Esophagus muscularis mucosa (tissue), 4 donors: ENCODE measurements around the gene POLR2C. TPM values are rescaled to one million over a fixed set of nuclear protein-coding genes. Genes with fewer than 3 reads are reported as not detected.

Source experiments
- DNase-seq: peaks from one replicate; pipeline ENCODE4 v3.0.0-alpha.2; 2017; ENCODE audit errors: extremely low spot score
- H3K27ac ChIP-seq, 4 donors: fragments of 200-600 bp; sonication (generic); replicated peaks in 1 of 4; 1 replicate in 3 of 4; 2 replicates in 1 of 4; pipeline ENCODE4 v1.5.1; 2016 to 2019; ENCODE audit warnings: mild to moderate bottlenecking in 1 of 4
- H3K27me3 ChIP-seq, 4 donors: fragments of 200-600 bp; sonication (generic); one replicate each; pipeline versions ENCODE4 v1.5.1 to v1.6.0; 2016 to 2019
- H3K36me3 ChIP-seq, 4 donors: fragments of 200-600 bp; sonication (generic); one replicate each; pipeline ENCODE4 v1.5.1; 2016 to 2019
- H3K4me1 ChIP-seq, 4 donors: fragments of 200-600 bp; sonication (generic); one replicate each; pipeline ENCODE4 v1.5.1; 2016 to 2019
- H3K4me3 ChIP-seq, 4 donors: fragments of 200-600 bp; sonication (generic); 1 replicate in 2 of 4; 2 replicates in 2 of 4; pipeline ENCODE4 v1.5.1; 2016 to 2019; ENCODE audit warnings: mild to moderate bottlenecking in 4 of 4, moderate library complexity in 1 of 4
- H3K9me3 ChIP-seq, 4 donors: fragments of 200-600 bp; sonication (generic); 1 replicate in 3 of 4; 2 replicates in 1 of 4; pipeline ENCODE4 v1.5.1; 2016 to 2019
- CTCF ChIP-seq, 3 experiments: fragments of 200-600 bp in 2 of 3; fragments of 450-650 bp in 1 of 3; sonication (generic) in 2 of 3; IDR thresholded peaks; one replicate each; pipeline ENCODE4 v1.5.1; 2017 to 2019; ENCODE audit warnings: antibody characterized with exemption in 3 of 3, mild to moderate bottlenecking in 2 of 3, moderate library complexity in 1 of 3
- EP300 ChIP-seq: sonication (generic); formaldehyde crosslinking; IDR thresholded peaks from one replicate; pipeline ENCODE4 v1.6.1; 2017; ENCODE audit warnings: antibody characterized with exemption
- POLR2A ChIP-seq: fragments of 450-650 bp; IDR thresholded peaks from one replicate; pipeline ENCODE4 v1.6.1; 2017; ENCODE audit warnings: antibody characterized with exemption, moderate library complexity, mild to moderate bottlenecking, low read depth
- POLR2AphosphoS5 ChIP-seq, 2 donors: sonication (generic); formaldehyde crosslinking; IDR thresholded peaks; one replicate each; pipeline ENCODE4 v1.6.1; 2017; ENCODE audit warnings: antibody characterized with exemption in 2 of 2
- WGBS: methylation state at CpG from one replicate; pipeline ENCODE4 v1.1.5; 2018; 5-methylcytosine and 5-hydroxymethylcytosine counted together
- intact Hi-C: fragments of 100-400 bp; cut with DNase I; formaldehyde crosslinking; loops from one replicate; pipeline ENCODE4 v1.15.1; 2023
- total RNA-seq, 4 donors: library from RNA; depleted of rRNA; stranded (reverse); fragments of >200 nt; gene quantifications; one replicate each; pipeline versions ENCODE4 v1.1.0 to v1.2.1, GENCODE V29; 2016

Gene POLR2C
- total RNA-seq, 4 donors from 2014 or later: 95.5 to 154 (median 107) TPM

- Histone ChIP-seq H3K27ac (no peak overlapping the region), H3K4me1 (peaks cover 19 to 24% (median 22%) of the 10 kb centered on the region in 4 donors), H3K9me3 (no peaks in the 10 kb centered on the region), H3K4me3 (no peak overlapping the region), H3K36me3 (peaks cover 57 to 91% (median 84%) of the 10 kb centered on the region in 4 donors), H3K27me3 (no peaks in the 10 kb centered on the region)
- 100% methylated on average over 1 of the region's 1 CpG for WGBS
- TF ChIP-seq CTCF (IDR thresholded peaks at IDR 0.05) (no peak), POLR2A (no peak), POLR2AphosphoS5 (IDR thresholded peaks at IDR 0.05) (no peak), EP300 (no peak)
- intact Hi-C loops: no loop called here
- DNase-seq: no peak
Observed at GRCh38 chr16:57471209-57471608, 8.7 kb downstream of the POLR2C start.

GRCh38 chr16:57471852-57472664 lies 9.6 kb downstream of the POLR2C start:
- Histone ChIP-seq H3K27ac (no peak overlapping the region), H3K4me3 (no peak overlapping the region), H3K36me3 (peaks cover 49 to 82% (median 76%) of the 10 kb centered on the region in 4 donors), H3K4me1 (peaks cover 22 to 33% (median 30%) of the 10 kb centered on the region in 4 donors), H3K27me3 (no peaks in the 10 kb centered on the region), H3K9me3 (no peaks in the 10 kb centered on the region)
- no peak for DNase-seq
- intact Hi-C loops: no loop called here
- TF ChIP-seq CTCF (IDR thresholded peaks at IDR 0.05): no peak
- TF ChIP-seq POLR2AphosphoS5 (IDR thresholded peaks at IDR 0.05): no peak
- 59% methylated on average over 9 of the region's 10 CpGs for WGBS

- Histone ChIP-seq H3K4me3 (no peak overlapping the region), H3K27me3 (no peaks in the 10 kb centered on the region), H3K27ac (no peak overlapping the region), H3K9me3 (no peaks in the 10 kb centered on the region), H3K36me3 (peaks cover 45 to 76% (median 72%) of the 10 kb centered on the region in 4 donors), H3K4me1 (peaks cover 22 to 39% (median 36%) of the 10 kb centered on the region in 4 donors)
- no peak for DNase-seq
- WGBS: 76% methylated on average over 2 of the region's 4 CpGs
- TF ChIP-seq EP300 (no peak), CTCF (IDR thresholded peaks at IDR 0.05) (no peak), POLR2AphosphoS5 (IDR thresholded peaks at IDR 0.05) (no peak), POLR2A (no peak)
- intact Hi-C loops: no loop called here
Observed at GRCh38 chr16:57472665-57473060, 10.2 kb downstream of the POLR2C start.

- no peak for DNase-seq
- 81% methylated on average over 5 of the region's 14 CpGs for WGBS
- peaks cover 22 to 45% (median 43%) of the 10 kb centered on the region in 4 donors for H3K4me1 ChIP-seq
- no peaks in the 10 kb centered on the region for H3K27me3 ChIP-seq
- intact Hi-C loops: no loop called here
- peaks cover 39 to 70% (median 66%) of the 10 kb centered on the region in 4 donors for H3K36me3 ChIP-seq
- no peak overlapping the region for H3K27ac ChIP-seq
- TF ChIP-seq CTCF (IDR thresholded peaks at IDR 0.05): no peak
- TF ChIP-seq EP300: no peak
- no peak for TF ChIP-seq POLR2A
- no peak for TF ChIP-seq POLR2AphosphoS5 (IDR thresholded peaks at IDR 0.05)
- no peaks in the 10 kb centered on the region for H3K9me3 ChIP-seq
- no peak overlapping the region for H3K4me3 ChIP-seq
Observed at GRCh38 chr16:57473176-57473840, 10.8 kb downstream of the POLR2C start.
